Endothelial cell of umbilical vein (primary cell): Measurements from ENCODE around the gene SYNDIG1. TPM values are rescaled to one million over a fixed set of nuclear protein-coding genes. Genes with fewer than 3 reads are reported as not detected.

Experiments
- BruUV-seq: library from RNA; stranded (reverse); fragments of 400-500 nt; replicated peaks from 2 replicates; lab custom pipeline; 2021; lab: Mats Ljungman, UMichigan
- CTCF ChIA-PET: fragments of 300-600, 350-600 bp; sonication (Branson Sonifier 250); formaldehyde crosslinking; loops from one replicate; lab custom pipeline; 2021; ENCODE audit warnings: antibody characterized with exemption, inconsistent platforms; lab: Charles Lee
- POLR2A ChIA-PET: fragments of 300-600, 350-600 bp; sonication (Branson Sonifier 250); formaldehyde crosslinking; loops from one replicate; lab custom pipeline; 2021; ENCODE audit warnings: antibody characterized with exemption, inconsistent platforms; lab: Charles Lee
- DNase-seq: peaks from one replicate; pipeline ENCODE4 v3.0.0-alpha.2; 2011; ENCODE audit warnings: low read depth, low spot score
- FAIRE-seq: peaks from 2 replicates; lab custom pipeline; 2011; peaks lifted over from hg19 to GRCh38; lab: Jason Lieb, UNC
- H2AFZ ChIP-seq: 2 replicates; pipeline ENCODE4 v1.6.0; 2012; ENCODE audit warnings: low read depth, low read length, control low read depth, inconsistent platforms
- H3K27ac ChIP-seq: 2 replicates; pipeline ENCODE4 v1.5.1; 2011; ENCODE audit warnings: low read depth, mild to moderate bottlenecking, control low read depth, low read length, moderate library complexity; ENCODE audit not compliant: insufficient read depth
- H3K27me3 ChIP-seq, 2 experiments: 2 replicates each; pipeline versions ENCODE4 v1.6.0 to v1.6.1; 2011; ENCODE audit warnings: low read length in 2 of 2, mixed read lengths in 1 of 2; ENCODE audit not compliant: control insufficient read depth in 2 of 2, insufficient read depth in 2 of 2
- H3K36me3 ChIP-seq, 2 experiments: 2 replicates in 1 of 2; 3 replicates in 1 of 2; pipeline ENCODE4 v1.5.1; 2011; ENCODE audit warnings: low read length in 2 of 2, mild to moderate bottlenecking in 1 of 2, moderate library complexity in 1 of 2; ENCODE audit not compliant: control insufficient read depth in 2 of 2, insufficient read depth in 2 of 2; ENCODE audit errors: extremely low read depth in 1 of 2
- H3K4me1 ChIP-seq: 3 replicates; pipeline ENCODE4 v1.5.1; 2011; ENCODE audit warnings: mild to moderate bottlenecking, low read length; ENCODE audit not compliant: control insufficient read depth, insufficient read depth; ENCODE audit errors: extremely low read depth
- H3K4me2 ChIP-seq: 2 replicates; pipeline ENCODE4 v1.6.1; 2011; ENCODE audit warnings: low read length, control low read depth, mixed read lengths; ENCODE audit not compliant: insufficient read depth
- H3K4me3 ChIP-seq, 3 experiments: fragments of 200-600 bp in 1 of 3; sonication (generic), shearing (Covaris generic) in 1 of 3; replicated peaks in 1 of 3; 2 replicates each; pipeline ENCODE4 v1.5.1; 2011 to 2016; ENCODE audit warnings: control low read depth in 3 of 3, low read length in 3 of 3, mild to moderate bottlenecking in 2 of 3, inconsistent platforms in 1 of 3, low read depth in 1 of 3, moderate library complexity in 1 of 3; ENCODE audit not compliant: insufficient read depth in 1 of 3
- H3K79me2 ChIP-seq: 2 replicates; pipeline ENCODE4 v1.6.0; 2012; ENCODE audit warnings: low read length, inconsistent platforms; ENCODE audit not compliant: control insufficient read depth, insufficient read depth
- H3K9ac ChIP-seq: replicated peaks from 2 replicates; pipeline ENCODE3; 2011; ENCODE audit warnings: low read length, control low read depth; ENCODE audit not compliant: insufficient read depth; ENCODE audit errors: extremely low read depth
- H3K9me1 ChIP-seq: replicated peaks from 3 replicates; pipeline ENCODE4 v1.6.0; 2011; ENCODE audit warnings: mild to moderate bottlenecking, low read length; ENCODE audit not compliant: control insufficient read depth, insufficient read depth; ENCODE audit errors: extremely low read depth
- H3K9me3 ChIP-seq: replicated peaks from 2 replicates; pipeline ENCODE4 v1.5.1; 2012; ENCODE audit warnings: low read length, inconsistent platforms; ENCODE audit not compliant: control insufficient read depth, insufficient read depth
- H4K20me1 ChIP-seq: replicated peaks from 2 replicates; pipeline ENCODE3; 2011; ENCODE audit warnings: mild to moderate bottlenecking, low read length; ENCODE audit not compliant: control insufficient read depth, insufficient read depth; ENCODE audit errors: extremely low read depth
- CTCF ChIP-seq, 2 donors: IDR thresholded peaks; 1 replicate in 1 of 2; 2 replicates in 1 of 2; pipeline ENCODE4 v1.5.1; 2011; ENCODE audit warnings: low read length in 2 of 2, mild to moderate bottlenecking in 2 of 2, moderate library complexity in 2 of 2, control low read depth in 1 of 2, inconsistent platforms in 1 of 2, low read depth in 1 of 2; ENCODE audit not compliant: insufficient read depth in 1 of 2; ENCODE audit errors: extremely low read depth in 1 of 2
- EZH2 ChIP-seq: IDR thresholded peaks from 2 replicates; pipeline ENCODE4 v1.6.1; 2012; ENCODE audit warnings: borderline replicate concordance, low read depth, mild to moderate bottlenecking, moderate library complexity, low read length, inconsistent platforms; ENCODE audit not compliant: severe bottlenecking
- FOS ChIP-seq: IDR thresholded peaks from 2 replicates; pipeline ENCODE4 v1.6.1; 2011; ENCODE audit warnings: mild to moderate bottlenecking, low read length, moderate library complexity, borderline replicate concordance; ENCODE audit not compliant: insufficient read depth
- GATA2 ChIP-seq: IDR thresholded peaks from 2 replicates; pipeline ENCODE4 v1.7.0; 2011; ENCODE audit warnings: low read depth, mild to moderate bottlenecking, moderate library complexity, mixed read lengths, low read length; ENCODE audit not compliant: insufficient read length, insufficient read depth
- JUN ChIP-seq: IDR thresholded peaks from 2 replicates; pipeline ENCODE4 v1.6.1; 2011; ENCODE audit warnings: borderline replicate concordance, low read depth; ENCODE audit not compliant: insufficient read length, insufficient read depth
- MAX ChIP-seq: IDR thresholded peaks from 2 replicates; pipeline ENCODE4 v1.6.1; 2011; ENCODE audit not compliant: insufficient read depth, insufficient read length
- MYC ChIP-seq: IDR thresholded peaks from one replicate; pipeline ENCODE4 v1.6.1; 2011; ENCODE audit warnings: mild to moderate bottlenecking, low read depth, low read length
- POLR2A ChIP-seq: IDR thresholded peaks from 2 replicates; pipeline ENCODE4 v1.6.1; 2012; ENCODE audit warnings: low read depth, mild to moderate bottlenecking, control low read depth, low read length
- POLR2AphosphoS5 ChIP-seq: IDR thresholded peaks from 2 replicates; pipeline ENCODE4 v1.6.1; 2012; ENCODE audit warnings: low read depth, mild to moderate bottlenecking, control low read depth, low read length, moderate library complexity; ENCODE audit not compliant: insufficient read depth
- dilution Hi-C: fragments of 300-500 bp; cut with MboI; formaldehyde crosslinking; loops from one replicate; pipeline ENCODE4 v1.15.0; 2019; ENCODE audit warnings: low sequenced_read_pairs; ENCODE audit not compliant: extremely low pct_ligation_motif_present
- intact Hi-C: fragments of 100-400 bp; cut with micrococcal nuclease; formaldehyde crosslinking; loops from one replicate; pipeline ENCODE4 v1.10.0; 2022
- polyA plus RNA-seq, 4 experiments: library from polyadenylated mRNA; depleted of rRNA in 3 of 4; stranded (reverse) in 3 of 4; unstranded in 1 of 4; fragments of >200 nt; gene quantifications; 2 replicates each; pipeline versions ENCODE4 v1.2.1 to v1.2.3, GENCODE V29; 2011 to 2012; ENCODE audit warnings: missing spikeins in 1 of 4
- total RNA-seq: library from RNA; stranded (reverse); gene quantifications from 2 replicates; pipeline ENCODE4 v1.2.3, GENCODE V29; 2021

Gene SYNDIG1
- total and polyA plus RNA-seq, 2 donors (not counting 3 experiments of a cell fraction or from before 2014, with no cell fraction given): not detected

- Histone ChIP-seq H3K79me2 (no peaks in the 10 kb centered on the region), H3K4me2 (no peak overlapping the region), H4K20me1 (no peaks in the 10 kb centered on the region), H3K9ac (no peak overlapping the region), H3K9me3 (peaks cover 3% of the 10 kb centered on the region), H3K36me3 (no peaks in the 10 kb centered on the region), H2AFZ (no peak overlapping the region), H3K27me3 (no peaks in the 10 kb centered on the region), H3K4me1 (no peaks in the 10 kb centered on the region), H3K27ac (no peak overlapping the region), H3K4me3 (no peak overlapping the region), H3K9me1 (no peaks in the 10 kb centered on the region)
- dilution Hi-C loops (no loop called here), intact Hi-C loops (no loop called here)
- DNase-seq (no peak), FAIRE-seq (no peak)
- ChIA-PET POLR2A (no interaction called here), CTCF (no interaction called here)
- no TSS peak for BruUV-seq
- no peak for TF ChIP-seq FOS
- no peak for TF ChIP-seq MYC
- no peak for TF ChIP-seq POLR2A
- TF ChIP-seq MAX: no peak
- no peak for TF ChIP-seq CTCF (IDR thresholded peaks at IDR 0.05; ENCODE audit: extremely low read depth in 1 of 2, insufficient read depth in 1 of 2, low read depth in 1 of 2, low read length in 2 of 2)
- TF ChIP-seq POLR2AphosphoS5: no peak
- TF ChIP-seq EZH2: no peak
- TF ChIP-seq JUN: no peak
- TF ChIP-seq GATA2: no peak
These were observed 228.0 kb downstream of the SYNDIG1 start for GRCh38 chr20:24697411-24697810.
